Measurements from ENCODE around the gene ICOS. TPM values are rescaled to one million over a fixed set of nuclear protein-coding genes. Genes with fewer than 3 reads are reported as not detected.

ICOS gene
- polyA plus RNA-seq, 1 of the 3 experiments (the other 2 are of a cell fraction): not detected

DNA sequence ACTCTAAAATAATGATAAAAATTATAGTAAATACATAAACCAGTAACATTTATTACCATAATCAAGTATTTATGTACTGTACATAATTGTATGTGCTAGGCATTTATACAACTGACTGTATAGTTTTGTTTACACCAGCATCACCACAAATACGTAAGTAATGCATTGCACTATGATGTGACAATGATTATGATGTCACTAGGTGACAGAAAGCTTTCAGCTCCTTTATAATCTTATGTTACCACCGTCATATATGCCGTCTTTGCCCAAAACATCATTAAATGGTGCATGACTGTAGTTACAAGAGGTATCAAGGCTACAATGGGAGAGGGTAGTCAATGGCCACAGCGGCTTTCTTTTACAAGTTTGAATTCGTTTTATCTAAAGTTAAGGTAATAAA lies 60.1 kb downstream of the ICOS start:
- H3K4me2 ChIP-seq: no peak overlapping the region
- H3K9ac ChIP-seq: no peak overlapping the region
- no peaks in the 10 kb centered on the region for H3F3A ChIP-seq (replicated peaks; ENCODE audit: insufficient read depth)
- no peak overlapping the region for H3K4me3 ChIP-seq (ENCODE audit: low read depth in 2 of 2, low read length in 1 of 2)
- no peak for DNase-seq
- 51% methylated on average over 5 of the region's 5 CpGs for WGBS (ENCODE audit: low lambda C conversion rate)
- POLR2A ChIA-PET: no interaction called here
- H3K9me3 ChIP-seq: no peaks in the 10 kb centered on the region
- H2AFZ ChIP-seq (ENCODE audit: low read depth): no peak overlapping the region
- H3K9me2 ChIP-seq: no peaks in the 10 kb centered on the region
- no peak for TF ChIP-seq SMC3 (IDR thresholded peaks at IDR 0.05; ENCODE audit: low read depth, low read length)
- TF ChIP-seq RAD21 (IDR thresholded peaks at IDR 0.05; ENCODE audit: low read length): no peak
- TF ChIP-seq, protein P1, sequence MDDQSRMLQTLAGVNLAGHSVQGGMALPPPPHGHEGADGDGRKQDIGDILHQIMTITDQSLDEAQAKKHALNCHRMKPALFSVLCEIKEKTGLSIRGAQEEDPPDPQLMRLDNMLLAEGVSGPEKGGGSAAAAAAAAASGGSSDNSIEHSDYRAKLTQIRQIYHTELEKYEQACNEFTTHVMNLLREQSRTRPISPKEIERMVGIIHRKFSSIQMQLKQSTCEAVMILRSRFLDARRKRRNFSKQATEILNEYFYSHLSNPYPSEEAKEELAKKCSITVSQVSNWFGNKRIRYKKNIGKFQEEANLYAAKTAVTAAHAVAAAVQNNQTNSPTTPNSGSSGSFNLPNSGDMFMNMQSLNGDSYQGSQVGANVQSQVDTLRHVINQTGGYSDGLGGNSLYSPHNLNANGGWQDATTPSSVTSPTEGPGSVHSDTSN (IDR thresholded peaks at IDR 0.05): no peak
- TF ChIP-seq, protein P2, sequence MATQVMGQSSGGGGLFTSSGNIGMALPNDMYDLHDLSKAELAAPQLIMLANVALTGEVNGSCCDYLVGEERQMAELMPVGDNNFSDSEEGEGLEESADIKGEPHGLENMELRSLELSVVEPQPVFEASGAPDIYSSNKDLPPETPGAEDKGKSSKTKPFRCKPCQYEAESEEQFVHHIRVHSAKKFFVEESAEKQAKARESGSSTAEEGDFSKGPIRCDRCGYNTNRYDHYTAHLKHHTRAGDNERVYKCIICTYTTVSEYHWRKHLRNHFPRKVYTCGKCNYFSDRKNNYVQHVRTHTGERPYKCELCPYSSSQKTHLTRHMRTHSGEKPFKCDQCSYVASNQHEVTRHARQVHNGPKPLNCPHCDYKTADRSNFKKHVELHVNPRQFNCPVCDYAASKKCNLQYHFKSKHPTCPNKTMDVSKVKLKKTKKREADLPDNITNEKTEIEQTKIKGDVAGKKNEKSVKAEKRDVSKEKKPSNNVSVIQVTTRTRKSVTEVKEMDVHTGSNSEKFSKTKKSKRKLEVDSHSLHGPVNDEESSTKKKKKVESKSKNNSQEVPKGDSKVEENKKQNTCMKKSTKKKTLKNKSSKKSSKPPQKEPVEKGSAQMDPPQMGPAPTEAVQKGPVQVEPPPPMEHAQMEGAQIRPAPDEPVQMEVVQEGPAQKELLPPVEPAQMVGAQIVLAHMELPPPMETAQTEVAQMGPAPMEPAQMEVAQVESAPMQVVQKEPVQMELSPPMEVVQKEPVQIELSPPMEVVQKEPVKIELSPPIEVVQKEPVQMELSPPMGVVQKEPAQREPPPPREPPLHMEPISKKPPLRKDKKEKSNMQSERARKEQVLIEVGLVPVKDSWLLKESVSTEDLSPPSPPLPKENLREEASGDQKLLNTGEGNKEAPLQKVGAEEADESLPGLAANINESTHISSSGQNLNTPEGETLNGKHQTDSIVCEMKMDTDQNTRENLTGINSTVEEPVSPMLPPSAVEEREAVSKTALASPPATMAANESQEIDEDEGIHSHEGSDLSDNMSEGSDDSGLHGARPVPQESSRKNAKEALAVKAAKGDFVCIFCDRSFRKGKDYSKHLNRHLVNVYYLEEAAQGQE (IDR thresholded peaks at IDR 0.05; ENCODE audit: low read depth, low read length): no peak
- TF ChIP-seq RFX5 (IDR thresholded peaks at IDR 0.05; ENCODE audit: low read length): no peak
- TF ChIP-seq, protein P3, sequence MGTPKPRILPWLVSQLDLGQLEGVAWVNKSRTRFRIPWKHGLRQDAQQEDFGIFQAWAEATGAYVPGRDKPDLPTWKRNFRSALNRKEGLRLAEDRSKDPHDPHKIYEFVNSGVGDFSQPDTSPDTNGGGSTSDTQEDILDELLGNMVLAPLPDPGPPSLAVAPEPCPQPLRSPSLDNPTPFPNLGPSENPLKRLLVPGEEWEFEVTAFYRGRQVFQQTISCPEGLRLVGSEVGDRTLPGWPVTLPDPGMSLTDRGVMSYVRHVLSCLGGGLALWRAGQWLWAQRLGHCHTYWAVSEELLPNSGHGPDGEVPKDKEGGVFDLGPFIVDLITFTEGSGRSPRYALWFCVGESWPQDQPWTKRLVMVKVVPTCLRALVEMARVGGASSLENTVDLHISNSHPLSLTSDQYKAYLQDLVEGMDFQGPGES (IDR thresholded peaks at IDR 0.05; ENCODE audit: low read depth, low read length): no peak
- no peak for TF ChIP-seq GABPA (IDR thresholded peaks at IDR 0.05; ENCODE audit: low read depth)
- no peak for TF ChIP-seq TEAD4 (IDR thresholded peaks at IDR 0.05; ENCODE audit: borderline replicate concordance, insufficient read depth)
- no peak for TF ChIP-seq SIN3A (IDR thresholded peaks at IDR 0.05; ENCODE audit: borderline replicate concordance, low read depth, low read length)
- TF ChIP-seq, protein P4, sequence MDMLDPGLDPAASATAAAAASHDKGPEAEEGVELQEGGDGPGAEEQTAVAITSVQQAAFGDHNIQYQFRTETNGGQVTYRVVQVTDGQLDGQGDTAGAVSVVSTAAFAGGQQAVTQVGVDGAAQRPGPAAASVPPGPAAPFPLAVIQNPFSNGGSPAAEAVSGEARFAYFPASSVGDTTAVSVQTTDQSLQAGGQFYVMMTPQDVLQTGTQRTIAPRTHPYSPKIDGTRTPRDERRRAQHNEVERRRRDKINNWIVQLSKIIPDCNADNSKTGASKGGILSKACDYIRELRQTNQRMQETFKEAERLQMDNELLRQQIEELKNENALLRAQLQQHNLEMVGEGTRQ (IDR thresholded peaks at IDR 0.05; ENCODE audit: borderline replicate concordance, low read depth, low read length): no peak
- H3K27me3 ChIP-seq (ENCODE audit: insufficient read depth): no peaks in the 10 kb centered on the region
- no peaks in the 10 kb centered on the region for H3K79me2 ChIP-seq (ENCODE audit: insufficient read depth)
- H3K4me1 ChIP-seq (ENCODE audit: control insufficient read depth in 1 of 2, insufficient read depth in 2 of 2, low read depth in 1 of 2, low read length in 1 of 2): peaks cover 0 to 2% of the 10 kb centered on the region in 2 experiments; a peak in 2 of 4 replicates
- CTCF ChIA-PET: no interaction called here
- H3K27ac ChIP-seq (ENCODE audit: low read depth in 2 of 2, low read length in 1 of 2): no peak overlapping the region
- no peaks in the 10 kb centered on the region for H3K36me3 ChIP-seq (replicated peaks in 1 of 2; ENCODE audit: control insufficient read depth in 1 of 2, insufficient read depth in 2 of 2, low read length in 1 of 2)
- H4K20me1 ChIP-seq (ENCODE audit: insufficient read depth): no peaks in the 10 kb centered on the region
